C4-2B (cell line): Measurements from ENCODE around the gene RPP38.

Source experiments
- H3K27ac ChIP-seq: fragments of 450-650 bp; 2 replicates; pipeline ENCODE4 v1.5.1; 2017
- ZFX ChIP-seq: fragments of 450-650 bp; IDR thresholded peaks from 2 replicates; pipeline ENCODE4 v1.6.1; 2017
- TF ChIP-seq, protein P1 (sequence below): fragments of 450-650 bp; conservative IDR thresholded peaks from 2 replicates; pipeline ENCODE4 v1.5.1; 2017; ENCODE audit warnings: mild to moderate bottlenecking

RPP38 gene

DNA sequence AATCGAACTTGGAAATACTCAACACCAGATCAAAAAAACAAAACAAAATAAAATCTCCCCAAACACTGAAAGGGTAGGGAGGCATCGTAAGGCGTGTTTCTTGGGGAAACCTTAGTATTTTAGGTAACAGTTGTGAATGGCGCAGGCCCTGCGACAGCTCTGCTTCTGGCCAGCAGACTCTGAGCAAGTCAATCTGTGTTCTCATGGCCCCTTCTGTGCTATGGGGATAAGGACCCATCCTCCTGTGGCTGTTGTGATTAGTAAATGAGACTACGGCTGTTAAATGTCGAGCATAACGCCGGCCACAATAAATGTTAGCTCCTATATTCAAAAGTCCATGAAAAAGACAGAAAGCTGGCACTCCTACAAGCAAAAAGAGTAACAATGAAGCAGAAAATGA, 27.0 kb downstream of the RPP38 start:
- TF ChIP-seq, protein P1, sequence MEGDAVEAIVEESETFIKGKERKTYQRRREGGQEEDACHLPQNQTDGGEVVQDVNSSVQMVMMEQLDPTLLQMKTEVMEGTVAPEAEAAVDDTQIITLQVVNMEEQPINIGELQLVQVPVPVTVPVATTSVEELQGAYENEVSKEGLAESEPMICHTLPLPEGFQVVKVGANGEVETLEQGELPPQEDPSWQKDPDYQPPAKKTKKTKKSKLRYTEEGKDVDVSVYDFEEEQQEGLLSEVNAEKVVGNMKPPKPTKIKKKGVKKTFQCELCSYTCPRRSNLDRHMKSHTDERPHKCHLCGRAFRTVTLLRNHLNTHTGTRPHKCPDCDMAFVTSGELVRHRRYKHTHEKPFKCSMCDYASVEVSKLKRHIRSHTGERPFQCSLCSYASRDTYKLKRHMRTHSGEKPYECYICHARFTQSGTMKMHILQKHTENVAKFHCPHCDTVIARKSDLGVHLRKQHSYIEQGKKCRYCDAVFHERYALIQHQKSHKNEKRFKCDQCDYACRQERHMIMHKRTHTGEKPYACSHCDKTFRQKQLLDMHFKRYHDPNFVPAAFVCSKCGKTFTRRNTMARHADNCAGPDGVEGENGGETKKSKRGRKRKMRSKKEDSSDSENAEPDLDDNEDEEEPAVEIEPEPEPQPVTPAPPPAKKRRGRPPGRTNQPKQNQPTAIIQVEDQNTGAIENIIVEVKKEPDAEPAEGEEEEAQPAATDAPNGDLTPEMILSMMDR = no peak
- TF ChIP-seq ZFX = no peak
- peak overlapping the region; percentile 67 for H3K27ac ChIP-seq

GRCh38 chr10:15124908-15125307, 27.8 kb downstream of the RPP38 start:
- no peak for TF ChIP-seq ZFX
- TF ChIP-seq, protein P1 = no peak
- H3K27ac ChIP-seq = peak overlapping the region; percentile 67; the same call in 1 of the 2 replicates

GRCh38 chr10:15131330-15131729, 34.2 kb downstream of the RPP38 start:
- TF ChIP-seq, protein P1 = no peak
- no peak for TF ChIP-seq ZFX
- no peak overlapping the region for H3K27ac ChIP-seq

DNA sequence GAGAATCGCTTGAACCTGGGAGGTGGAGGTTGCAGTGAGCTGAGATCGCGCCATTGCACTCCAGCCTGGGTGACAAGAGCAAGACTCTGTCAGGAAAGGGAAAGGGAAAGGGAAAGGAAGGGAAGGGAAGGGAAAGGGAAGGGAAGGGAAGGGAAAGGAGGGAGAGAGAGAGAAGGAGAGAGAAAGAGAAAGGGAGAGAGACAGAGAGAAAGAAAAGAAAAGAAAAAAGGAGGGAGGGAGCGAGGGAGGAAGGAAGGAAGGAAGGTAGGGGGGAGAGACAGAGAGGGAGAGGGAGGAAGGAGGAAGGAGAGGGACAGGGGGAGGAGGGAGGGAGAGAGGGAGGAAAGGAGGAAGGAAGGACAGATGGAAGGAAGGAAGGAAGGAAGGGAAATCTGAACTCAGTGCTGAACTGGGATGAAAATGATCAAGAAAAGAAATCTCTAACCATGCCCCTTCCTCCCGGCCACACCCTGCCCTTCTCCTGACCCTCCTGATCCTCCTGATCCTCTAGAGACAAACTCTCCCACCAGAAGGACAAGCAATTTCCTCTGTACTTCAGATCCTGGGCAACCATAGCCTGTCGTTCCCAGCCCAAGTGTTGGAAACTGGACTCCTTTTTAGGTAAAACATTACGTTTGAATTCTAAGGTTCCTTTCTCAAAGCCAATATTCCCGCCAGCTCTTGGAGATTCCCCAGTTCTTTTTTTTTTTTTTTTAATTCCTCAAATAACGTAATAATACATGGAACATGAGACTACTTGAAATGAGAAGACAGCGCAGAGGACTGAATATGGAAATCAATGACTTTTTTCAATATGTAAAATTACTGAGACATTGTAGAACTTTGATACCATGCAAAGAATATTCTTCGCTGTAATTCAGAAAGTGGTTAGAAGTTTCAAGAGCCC, 39.2 kb downstream of the RPP38 start:
- H3K27ac ChIP-seq = no peak overlapping the region
- TF ChIP-seq, protein P1 = no peak
- no peak for TF ChIP-seq ZFX

GRCh38 chr10:15137036-15137359, 39.8 kb downstream of the RPP38 start:
- TF ChIP-seq, protein P1 = no peak
- TF ChIP-seq ZFX = no peak
- H3K27ac ChIP-seq = no peak overlapping the region

DNA sequence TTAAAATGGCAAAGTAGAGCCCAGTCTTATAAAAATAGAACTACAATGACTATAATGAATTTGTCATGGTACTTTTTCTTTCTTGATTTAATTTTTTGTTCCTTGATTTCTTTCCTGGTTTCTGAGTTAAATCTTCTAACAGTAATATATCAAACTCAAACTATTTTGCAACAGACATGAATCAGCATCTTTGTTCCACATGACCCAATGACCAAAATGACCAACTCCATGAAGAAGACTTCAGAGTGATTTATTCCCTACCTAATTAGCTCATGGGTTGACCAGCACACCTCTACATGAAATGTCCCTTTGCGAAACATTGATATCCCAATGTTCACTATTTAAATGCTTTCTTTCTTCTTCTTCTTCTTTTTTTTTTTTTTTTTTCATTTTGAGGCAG, 40.5 kb downstream of the RPP38 start:
- TF ChIP-seq, protein P1 = no peak
- TF ChIP-seq ZFX = no peak
- H3K27ac ChIP-seq = no peak overlapping the region

DNA sequence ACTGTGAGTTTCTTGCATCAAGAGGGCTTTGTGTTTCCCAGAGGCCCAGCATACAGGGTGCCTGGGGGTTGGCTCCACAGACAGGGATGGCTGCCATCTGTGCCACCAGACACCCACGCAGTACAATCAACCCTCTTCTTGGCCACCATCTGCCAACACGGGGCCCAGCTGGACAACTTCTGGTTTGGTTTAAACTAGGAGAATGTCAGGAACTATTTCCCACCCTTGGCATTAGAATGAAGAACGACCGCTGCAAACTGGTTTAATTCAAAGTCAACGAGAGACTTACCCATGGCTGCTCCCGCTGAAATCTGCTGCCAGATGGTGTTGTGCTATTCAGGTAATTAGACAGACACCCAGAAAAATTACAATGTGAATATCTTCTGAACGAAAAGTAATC, 43.5 kb downstream of the RPP38 start:
- H3K27ac ChIP-seq = no peak overlapping the region
- no peak for TF ChIP-seq ZFX
- TF ChIP-seq, protein P1 = no peak
